ENCODE measurements around the gene OLFM4. TPM values are rescaled to one million over a fixed set of nuclear protein-coding genes. Genes with fewer than 3 reads are reported as not detected.

OLFM4 gene, protein sequence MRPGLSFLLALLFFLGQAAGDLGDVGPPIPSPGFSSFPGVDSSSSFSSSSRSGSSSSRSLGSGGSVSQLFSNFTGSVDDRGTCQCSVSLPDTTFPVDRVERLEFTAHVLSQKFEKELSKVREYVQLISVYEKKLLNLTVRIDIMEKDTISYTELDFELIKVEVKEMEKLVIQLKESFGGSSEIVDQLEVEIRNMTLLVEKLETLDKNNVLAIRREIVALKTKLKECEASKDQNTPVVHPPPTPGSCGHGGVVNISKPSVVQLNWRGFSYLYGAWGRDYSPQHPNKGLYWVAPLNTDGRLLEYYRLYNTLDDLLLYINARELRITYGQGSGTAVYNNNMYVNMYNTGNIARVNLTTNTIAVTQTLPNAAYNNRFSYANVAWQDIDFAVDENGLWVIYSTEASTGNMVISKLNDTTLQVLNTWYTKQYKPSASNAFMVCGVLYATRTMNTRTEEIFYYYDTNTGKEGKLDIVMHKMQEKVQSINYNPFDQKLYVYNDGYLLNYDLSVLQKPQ
- total RNA-seq, result not detected in 2 replicates

GRCh38 chr13:53028637-53029203 lies at the start of gene OLFM4:
Gene OLFM4, plus strand, starts transcription at chr13:53028813. Its CDS starts 24 bp downstream, at chr13:53028837.

Other genes starting within 250 kb of the OLFM4 start
- gene PCDH8, start 180.2 kb upstream of the OLFM4 start, total RNA-seq, result not detected in 2 replicates

Measured in hair follicle dermal papilla cell (primary cell).